Measurements from ENCODE around the gene TRPC6.
"Not testable (repeated sequence)": the region's sequence is repeated elsewhere in the genome, so short reads cannot be mapped to it uniquely, and the experiment has no call there.

TRPC6 gene

DNA sequence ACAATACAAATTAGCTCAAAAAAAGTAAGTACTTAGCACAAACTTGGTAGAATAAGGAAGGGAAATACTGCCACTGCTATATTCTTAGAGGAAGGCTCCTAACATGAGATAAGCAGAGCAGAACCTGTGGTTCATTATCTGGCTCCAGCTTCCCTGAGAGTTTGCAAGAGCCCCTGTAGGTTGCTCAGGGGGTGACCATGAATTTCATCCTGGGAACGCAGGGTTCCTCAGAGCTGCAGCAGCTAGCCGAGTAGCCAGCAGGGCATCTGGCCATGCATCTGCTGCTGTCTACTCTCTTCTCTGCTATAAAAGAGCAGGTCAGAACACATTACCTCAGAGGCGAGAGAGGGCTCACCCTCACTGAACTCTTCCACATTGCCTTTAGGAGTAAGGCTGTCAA is 67.3 kb downstream of the TRPC6 start:
- no peak for DNase-seq

DNA sequence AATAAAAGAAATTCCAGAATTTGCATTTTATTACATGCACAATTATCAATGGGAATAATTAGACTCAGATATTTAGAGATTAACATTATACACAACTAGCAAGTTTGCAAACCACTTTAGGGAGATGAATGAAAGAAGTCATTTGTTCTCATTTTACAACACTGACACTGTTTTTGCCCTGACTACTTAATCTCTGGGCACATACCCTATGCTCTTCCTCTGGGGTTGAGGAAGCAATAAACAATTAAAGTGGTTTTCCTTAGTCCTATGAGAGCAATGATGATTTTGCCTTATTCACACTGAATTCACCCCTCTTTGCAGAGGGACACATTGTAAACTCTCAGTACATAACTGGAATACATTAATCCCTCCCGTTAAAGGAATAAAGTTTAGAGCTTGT is 72.7 kb downstream of the TRPC6 start:
- DNase-seq, result no peak

DNA sequence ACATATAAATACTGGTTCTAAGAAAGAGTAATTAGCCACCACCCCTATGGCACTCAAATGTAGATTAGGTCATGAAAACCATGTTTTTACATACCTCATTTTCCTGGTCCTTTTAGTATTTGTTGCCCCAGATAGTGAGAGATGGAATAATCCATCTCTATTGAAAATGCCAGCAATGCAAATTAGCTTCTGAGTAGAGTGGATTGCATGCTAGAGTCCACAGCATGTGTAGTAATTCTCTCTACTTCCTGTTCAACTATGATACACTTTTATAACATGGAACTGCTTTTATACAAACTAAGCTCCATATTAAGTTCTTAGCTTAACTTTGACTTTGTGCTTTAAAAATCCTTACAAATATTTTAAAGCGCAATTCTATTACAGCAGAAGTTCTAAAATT is 73.2 kb downstream of the TRPC6 start:
- DNase-seq, result no peak

DNA sequence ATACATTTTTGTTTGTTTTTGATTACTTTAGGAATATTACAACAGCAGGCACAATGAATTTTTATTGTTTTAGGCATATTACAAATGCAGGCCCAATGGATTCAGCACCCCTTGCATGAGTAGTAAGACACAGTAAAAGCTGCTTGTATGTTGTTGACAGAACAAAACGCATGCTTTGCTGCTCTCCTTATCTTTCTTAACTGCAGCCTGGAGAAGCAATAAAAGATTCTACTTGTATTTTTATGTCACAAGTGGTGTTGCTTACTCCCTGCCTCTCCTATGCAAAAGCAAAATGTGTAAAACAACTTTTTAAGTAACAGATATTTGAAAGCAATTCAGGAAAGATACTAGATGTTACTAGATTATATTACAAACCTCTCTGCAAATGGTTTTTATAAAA is 73.9 kb downstream of the TRPC6 start:
- no peak for DNase-seq

DNA sequence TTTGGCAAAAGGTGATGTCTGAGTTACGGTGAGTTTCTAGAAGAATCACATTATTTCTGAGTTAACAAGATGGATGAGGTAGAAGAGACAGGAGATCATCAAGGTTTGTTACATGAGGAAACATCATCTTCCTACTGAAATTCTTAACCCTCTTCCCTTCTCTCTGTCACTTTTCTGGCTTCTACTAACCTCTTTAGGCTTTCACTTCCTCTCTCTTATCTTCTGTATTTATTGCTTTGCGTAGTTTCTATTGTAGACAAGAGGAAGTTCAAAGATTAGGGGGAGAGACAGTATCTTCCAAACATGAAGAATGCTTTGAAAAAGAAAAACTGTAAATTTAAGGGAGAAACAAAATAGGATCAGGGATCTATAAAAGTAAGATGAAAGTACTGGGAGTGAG is 75.4 kb downstream of the TRPC6 start:
- no peak for DNase-seq

DNA sequence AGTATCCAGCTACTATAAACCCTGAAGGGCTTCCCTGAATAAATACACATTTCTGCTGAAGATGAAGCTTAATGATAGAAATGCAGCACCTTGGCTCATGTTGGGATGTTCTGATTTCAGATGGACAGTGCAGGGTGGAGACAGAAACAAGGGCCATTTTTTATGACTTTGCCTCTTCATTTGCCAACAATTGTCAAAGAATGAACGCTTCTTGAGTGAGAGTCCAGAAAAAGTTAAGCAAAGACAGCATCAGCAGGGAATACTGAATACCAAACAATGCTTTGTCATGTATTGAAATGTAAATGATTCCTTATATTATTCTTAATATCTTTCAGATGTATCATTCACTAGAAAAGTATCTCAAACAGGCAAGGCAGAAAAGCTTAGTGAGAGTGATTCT is 84.9 kb downstream of the TRPC6 start:
- no peak for DNase-seq

DNA sequence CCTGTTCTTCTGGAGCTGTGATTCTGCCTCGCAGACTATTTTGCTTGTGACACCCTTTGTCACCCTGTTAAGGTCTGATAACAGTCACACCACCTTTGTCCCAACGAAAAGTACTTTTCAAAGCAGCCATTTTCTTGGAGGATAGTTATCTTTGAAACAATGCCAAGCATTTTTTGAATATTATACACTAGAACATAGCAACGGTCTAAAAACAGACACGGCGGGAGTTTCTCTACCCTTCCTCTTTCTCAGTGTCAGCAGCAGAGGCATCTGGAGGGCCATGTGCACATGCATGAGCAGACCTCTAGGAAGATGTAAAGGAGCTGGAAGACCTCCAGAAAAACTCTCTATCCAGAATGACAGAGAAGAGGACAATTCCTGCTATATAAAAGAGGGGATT is 86.5 kb downstream of the TRPC6 start:
- no peak for DNase-seq

DNA sequence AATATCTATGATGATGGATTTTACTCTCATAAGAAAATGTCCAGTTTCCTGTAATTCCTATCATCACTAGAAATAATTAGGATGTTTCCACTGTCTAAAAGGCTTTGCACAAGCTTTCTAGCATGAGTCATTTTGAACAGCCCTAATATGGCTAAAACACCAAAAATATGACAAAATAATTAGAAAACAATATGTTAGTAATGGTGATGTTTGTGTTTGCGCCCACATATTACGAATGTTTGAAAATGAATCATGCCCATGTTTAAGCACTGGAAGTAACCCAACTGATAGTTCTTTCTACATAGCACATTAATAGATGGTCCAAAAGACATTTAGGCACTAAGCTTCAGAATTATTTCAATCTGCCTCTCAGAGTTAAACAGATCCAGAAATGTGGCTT is 96.0 kb downstream of the TRPC6 start:
- no peak for DNase-seq

DNA sequence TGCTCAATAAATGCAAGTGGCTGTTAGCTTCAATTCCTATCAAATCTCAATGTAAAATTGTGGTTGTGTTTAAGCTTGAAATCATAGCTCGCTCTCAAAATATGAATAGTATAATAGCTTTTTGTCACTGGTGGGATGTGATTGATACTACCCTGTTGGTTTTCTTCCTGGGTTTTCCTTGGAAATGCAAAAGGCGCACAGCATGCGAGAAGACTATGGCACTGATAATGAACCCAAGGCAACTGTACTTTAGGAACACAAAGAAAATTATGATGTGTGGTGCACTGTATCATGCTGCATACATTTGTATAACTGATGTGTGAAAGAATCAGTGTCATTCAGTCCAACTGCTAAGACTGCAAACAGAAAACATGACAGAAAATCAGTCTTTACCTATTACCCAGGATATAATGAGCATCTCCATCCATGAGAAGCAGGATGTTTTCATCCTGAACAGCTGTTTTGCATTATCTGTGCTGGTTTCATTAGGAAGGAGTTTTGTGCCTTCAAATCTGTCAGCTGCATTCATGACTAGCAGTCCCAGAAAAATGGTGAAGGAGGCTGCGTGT is 101.2 kb downstream of the TRPC6 start:
- no peak for DNase-seq

DNA sequence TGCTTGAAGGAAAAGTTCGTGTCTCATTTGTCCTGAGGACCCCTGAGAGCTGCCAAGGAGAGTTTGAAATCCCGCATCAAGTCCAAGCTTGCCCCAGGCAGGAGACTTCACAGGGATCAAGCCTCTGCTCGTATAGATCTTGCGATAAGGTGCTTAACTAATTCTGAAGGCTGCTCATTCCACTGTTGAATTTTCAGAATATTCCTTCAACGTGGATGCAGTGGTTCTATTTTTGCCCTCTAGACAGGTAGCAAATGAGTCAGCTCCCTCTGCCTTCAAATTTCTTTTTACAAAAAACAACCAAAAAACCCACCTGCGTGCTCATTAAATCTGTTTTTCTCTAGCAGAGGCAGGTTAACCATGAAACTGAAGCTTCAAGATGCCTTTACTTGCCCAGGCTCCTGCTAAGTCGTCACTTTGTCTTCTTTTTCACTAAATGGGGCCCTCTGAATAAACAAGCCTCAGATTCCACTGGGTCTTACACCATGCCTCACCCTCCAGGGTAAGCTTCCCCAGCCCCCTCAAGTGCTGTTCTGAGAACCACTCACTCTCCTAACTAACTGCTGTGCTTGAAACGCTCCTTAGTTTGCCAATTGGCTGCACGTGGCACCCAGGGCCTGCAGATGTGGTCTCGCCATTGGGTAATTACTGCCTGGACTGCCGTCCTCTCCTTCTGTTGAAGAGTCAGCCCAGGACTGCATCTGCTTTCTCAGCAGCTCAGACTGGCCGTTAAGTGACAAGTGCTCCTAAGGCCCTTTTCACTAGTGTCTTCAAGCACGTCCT is 105.0 kb downstream of the TRPC6 start:
- DNase-seq, result no peak

DNA sequence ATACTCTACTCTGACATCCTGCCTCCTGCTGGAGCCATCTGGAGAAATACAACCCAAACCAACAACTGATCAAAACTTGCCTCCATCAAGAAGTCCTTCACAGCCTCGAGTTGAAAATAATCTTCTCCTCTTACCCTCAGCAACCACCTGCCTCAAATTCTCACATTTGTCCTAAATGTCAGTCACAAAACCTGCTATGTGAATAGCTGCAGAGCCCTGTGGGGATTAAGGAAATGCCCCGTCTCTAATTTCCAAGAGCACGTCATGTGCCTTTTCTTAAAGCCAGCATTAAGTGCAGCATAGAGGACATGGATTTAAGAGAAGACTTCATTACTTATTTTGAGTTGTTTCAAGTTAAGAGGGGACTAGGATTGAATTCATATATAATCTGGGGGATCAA is 105.9 kb downstream of the TRPC6 start:
- no peak for DNase-seq

DNA sequence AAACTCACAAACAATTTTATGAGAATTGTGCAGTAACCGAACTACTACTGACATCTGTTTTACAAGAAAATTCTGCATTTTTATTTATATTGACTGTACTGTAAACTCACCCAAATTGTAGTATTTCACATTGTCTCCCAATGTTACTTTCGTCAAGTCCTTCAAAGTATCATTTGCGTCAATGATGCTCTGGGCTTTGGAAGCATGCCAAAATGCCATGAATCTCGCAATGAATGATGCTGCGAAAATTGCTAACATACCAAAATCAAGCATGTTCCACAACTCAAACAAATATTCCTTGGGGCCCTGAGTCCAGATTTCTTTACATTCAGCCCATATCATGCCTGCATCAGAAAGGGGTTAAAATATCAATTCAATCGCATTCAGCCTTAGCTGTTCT is 107.6 kb downstream of the TRPC6 start:
- DNase-seq, result no peak

DNA sequence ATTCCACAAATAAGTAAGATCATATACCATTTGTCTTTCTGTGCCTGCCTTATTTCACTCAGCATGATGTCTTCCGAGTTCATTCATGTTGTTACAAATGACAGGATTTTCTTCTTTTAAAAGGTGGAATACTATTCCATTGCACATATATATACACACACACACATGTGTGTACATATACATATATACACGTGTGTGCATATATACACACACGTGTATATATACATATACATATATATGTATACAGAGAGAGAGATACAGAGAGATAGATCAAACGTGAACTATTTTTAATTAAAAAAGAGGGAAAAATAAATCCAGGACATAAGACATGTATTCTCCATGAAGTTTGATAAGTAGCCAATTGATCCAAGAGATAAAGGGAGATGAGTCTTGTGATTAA is 108.1 kb downstream of the TRPC6 start:
- no peak for DNase-seq

DNA sequence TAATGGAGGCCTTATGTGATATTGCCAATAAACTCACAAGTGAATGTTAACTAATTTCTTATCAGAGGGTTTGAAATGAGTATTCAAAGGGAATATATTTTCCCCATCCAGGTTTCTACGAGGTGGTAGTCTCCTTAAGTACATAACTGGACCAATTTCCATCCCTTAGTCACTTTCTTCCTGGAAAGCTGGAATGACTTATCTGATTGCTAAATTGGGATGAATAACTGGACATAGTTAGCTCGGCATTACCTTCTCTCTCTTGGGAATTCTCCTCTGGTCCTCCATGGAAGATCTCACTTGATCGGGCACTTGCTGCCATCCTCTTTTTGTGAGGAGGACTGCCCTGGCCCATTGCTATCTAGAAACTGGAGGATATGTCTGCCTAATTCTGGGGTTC is 109.1 kb downstream of the TRPC6 start:
- no peak for DNase-seq

DNA sequence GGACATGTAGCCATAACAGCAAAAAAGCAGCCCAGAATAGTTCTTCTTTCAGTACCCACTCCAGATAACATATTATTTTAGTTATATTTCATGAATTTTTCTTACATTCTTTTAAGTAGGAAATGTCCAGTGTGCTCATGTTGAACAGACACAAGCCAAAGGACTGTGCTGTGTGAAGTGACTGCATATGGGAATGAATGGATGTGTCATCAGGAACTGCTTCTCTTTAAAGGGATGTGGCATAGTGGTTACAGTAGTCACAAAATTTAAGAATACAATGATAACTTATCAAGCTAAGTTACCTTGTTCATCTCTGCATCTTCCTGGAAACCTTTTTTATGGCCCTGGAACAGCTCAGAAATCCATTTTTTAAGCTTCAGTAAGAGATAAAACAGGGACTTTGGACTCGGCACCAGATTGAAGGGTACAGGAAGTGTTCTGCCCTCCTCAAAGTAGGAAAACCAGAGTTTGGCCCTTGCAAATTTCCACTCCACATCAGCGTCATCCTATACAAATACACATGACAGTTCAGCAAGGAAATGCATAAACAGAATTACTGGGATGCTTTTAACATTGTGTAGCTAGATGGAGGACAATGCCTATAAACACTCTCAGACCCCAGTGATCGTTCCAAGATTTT is 112.8 kb downstream of the TRPC6 start:
- no peak for DNase-seq

DNA sequence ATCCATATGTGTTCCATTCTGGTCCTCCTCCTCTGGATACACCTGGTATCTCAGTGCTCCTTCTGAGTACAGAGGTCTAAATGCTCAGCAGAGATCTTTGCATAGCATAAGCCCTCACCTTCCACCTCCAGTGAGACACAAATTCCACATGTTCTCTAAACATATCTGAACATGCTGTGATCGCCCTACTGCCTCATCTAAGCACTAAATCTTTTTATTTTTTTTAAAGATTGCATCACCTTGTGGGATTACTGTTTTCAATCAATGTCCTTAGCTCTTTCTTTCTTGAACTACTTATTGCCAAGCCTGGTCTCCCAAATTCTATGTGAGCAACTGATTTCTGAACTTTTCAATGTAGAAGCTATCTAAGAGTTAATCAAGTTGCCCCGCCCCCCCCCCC is 113.4 kb downstream of the TRPC6 start:
- DNase-seq, result no peak

DNA sequence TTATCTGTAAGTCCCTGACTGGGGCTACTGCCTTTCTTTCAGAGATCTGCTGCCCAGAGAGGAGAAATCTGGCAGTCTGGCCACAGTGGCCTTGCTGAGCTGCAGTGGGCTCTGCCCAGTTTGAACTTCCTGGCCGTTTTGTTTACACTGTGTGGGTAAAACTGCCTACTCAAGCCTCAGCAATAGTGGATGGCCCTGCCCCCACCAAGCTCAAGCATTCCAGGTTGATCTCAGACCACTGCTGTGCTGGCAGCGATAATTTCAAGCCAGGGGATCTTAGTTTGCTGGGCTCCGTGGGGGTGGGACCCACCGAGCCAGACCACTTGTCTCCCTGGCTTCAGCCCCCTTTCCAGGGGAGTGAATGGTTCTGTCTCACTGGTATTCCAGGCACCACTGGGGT is 117.5 kb downstream of the TRPC6 start:
- no peak for DNase-seq

DNA sequence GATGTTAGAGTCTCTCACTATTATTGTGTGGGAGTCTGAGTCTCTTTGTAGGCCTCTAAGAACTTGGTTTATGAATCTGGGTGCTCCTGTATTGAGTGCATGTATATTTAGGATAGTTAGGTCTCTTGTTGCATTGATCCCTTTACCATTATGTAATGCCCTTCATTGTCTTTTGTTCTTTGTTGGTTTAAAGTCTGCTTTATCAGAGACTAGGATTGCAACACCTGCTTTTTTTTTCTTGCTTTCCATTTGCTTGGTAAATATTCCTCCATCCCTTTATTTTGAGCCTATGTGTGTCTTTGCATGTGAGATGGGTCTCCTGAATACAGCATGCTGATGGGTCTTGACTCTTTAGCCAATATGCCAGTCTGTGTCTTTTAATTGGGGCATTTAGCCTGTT is 119.4 kb downstream of the TRPC6 start:
- not testable (repeated sequence) for DNase-seq

DNA sequence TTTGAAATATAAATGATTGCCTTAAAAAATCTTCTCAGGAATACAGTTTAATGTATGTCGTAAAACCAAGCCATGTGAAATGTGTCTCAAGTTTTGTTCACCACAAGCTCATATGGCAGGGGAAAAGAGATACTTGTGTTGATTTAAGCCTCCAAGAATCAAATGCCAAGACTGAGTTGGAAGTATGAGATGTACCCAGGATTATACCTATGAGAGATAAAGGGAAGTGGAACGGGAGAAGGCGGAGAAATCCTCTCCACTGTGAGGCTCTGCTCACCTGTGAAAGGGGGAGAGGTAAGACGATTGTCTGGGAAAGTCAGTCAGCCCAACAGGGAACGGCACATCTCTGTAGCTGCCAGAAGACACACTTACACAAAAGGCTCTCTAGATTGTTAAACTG is 124.8 kb downstream of the TRPC6 start:
- no peak for DNase-seq

DNA sequence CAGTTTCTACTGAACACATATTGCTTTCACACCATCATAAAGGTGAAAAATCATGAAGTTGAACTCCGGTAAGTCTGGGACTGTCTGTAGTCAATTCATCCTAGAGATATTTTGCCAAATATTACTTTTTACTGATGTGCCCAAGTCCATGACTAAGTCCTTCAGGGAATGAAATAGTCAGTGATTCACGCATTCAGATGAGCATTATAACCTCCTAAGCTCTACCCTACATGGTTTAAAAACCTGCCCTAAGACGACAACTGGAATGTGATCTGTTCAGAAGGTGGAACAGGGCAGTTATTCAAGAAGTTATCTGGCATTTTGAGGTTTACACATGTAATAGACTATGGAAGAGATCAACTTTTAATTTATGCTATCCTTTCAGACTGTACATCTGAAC is 125.6 kb downstream of the TRPC6 start:
- DNase-seq, result no peak

DNA sequence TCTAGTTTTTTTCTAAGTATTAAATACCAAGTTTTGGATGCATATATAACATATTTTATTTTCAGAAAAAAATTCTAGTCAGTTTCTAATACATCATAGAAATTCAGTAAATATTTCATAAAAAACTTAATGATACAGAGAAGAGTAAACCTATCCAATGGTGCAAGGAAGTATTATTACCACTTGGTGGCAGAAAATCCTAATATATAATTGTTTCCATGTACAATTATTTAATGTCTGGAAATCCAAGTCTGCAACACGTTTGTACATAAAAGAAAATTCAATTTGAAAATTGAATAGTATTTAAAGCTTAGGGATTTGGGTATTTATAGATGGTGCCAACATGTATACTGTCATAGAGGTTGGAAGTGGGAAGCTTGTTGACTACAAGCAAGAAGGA is 127.0 kb downstream of the TRPC6 start:
- no peak for DNase-seq

DNA sequence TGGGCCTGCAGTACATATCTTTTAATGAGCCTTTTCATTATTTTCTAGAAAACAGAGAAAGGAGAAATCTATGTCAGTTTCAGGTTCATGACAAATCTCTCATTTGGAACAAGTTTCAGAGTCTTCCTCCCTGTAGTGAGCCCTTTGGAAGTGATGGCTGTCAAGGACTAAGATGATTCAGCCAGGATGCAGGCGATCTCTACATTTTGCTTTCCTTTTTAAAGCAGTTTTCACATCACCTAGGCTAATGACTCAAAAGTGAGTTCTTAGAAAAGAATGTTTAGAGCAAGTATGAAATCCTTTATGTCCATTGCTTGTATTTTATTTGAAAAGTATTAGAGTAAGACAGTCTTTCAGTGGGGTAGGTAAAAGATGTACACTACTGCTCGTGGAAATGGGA is 130.1 kb downstream of the TRPC6 start:
- DNase-seq, result no peak

DNA sequence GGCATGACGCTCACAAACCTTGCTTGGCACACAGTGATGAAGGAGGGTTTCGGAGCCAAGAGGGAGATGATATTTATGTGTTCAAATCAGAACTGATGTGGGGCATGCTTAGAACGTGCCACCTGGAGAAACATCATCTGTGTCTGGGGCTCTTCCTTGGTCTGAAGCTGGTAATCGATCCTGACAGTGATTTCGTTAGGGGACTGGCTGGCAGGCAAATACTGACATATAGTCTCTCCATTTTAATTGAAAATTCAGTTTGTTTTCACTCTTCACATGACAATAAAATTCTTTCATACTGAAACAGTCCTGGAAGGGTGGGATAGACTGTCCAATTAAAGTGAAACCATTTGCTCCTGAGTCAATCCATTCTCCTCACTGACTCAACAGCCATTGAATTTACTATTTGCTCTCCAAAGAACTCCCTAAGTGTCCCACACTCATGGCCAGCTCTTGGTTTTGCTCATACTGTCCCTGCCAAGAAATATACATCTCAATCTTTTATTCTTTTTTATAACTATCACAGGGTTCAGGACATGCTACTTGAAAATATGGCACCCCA is 134.8 kb downstream of the TRPC6 start:
- DNase-seq, result no peak

DNA sequence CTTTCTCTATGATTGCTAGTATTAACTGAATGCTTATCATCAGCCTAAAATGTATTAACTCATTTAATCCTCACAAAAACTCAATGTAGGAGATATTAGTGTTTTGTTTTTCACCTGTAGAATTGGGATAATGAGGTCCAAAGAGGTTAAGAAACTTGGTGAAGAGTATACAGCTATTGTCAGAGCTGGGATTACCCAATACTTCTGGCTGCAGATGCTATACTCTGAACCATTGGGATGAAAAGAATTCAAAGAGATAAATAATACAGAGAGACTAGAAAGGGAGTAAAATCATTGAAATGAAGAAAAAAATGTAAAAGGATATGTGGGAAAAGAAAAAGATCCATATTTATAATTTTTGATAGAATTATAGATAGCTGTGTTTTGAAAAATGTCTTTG is 137.1 kb downstream of the TRPC6 start:
- no peak for DNase-seq

Data from NCI-H1105 (cell line).